ENCODE results near the gene SPINK2.

SPINK2 gene

GRCh38 chr4:56799824-56800756 lies 21.4 kb downstream of the SPINK2 start:
- peak; percentile 71 for DNase-seq (ENCODE audit: low read depth)

- no peak for DNase-seq (ENCODE audit: low read depth)
Measured at GRCh38 chr4:56799161-56799759, 22.2 kb downstream of the SPINK2 start.

GRCh38 chr4:56796211-56796610 lies 25.3 kb downstream of the SPINK2 start:
- DNase-seq (ENCODE audit: low read depth): no peak

GRCh38 chr4:56791316-56791715 lies 30.2 kb downstream of the SPINK2 start:
- no peak for DNase-seq (ENCODE audit: low read depth)

- DNase-seq (ENCODE audit: low read depth): no peak
Measured at GRCh38 chr4:56790691-56791091, 30.8 kb downstream of the SPINK2 start.

GRCh38 chr4:56788081-56788480 lies 33.4 kb downstream of the SPINK2 start:
- DNase-seq (ENCODE audit: low read depth): no peak

- DNase-seq (ENCODE audit: low read depth): no peak
Measured at GRCh38 chr4:56787380-56787779, 34.1 kb downstream of the SPINK2 start.

- DNase-seq (ENCODE audit: low read depth): no peak
Measured at GRCh38 chr4:56786955-56787354, 34.5 kb downstream of the SPINK2 start.

GRCh38 chr4:56783986-56784385 lies 37.5 kb downstream of the SPINK2 start:
- DNase-seq (ENCODE audit: low read depth): no peak

GRCh38 chr4:56782019-56782418 lies 39.5 kb downstream of the SPINK2 start:
- DNase-seq (ENCODE audit: low read depth): no peak

- no peak for DNase-seq (ENCODE audit: low read depth)
Measured at GRCh38 chr4:56773346-56773745, 48.2 kb downstream of the SPINK2 start.

- no peak for DNase-seq (ENCODE audit: low read depth)
Measured at GRCh38 chr4:56772134-56772533, 49.4 kb downstream of the SPINK2 start.

GRCh38 chr4:56768763-56769162 lies 52.7 kb downstream of the SPINK2 start:
- DNase-seq (ENCODE audit: low read depth): no peak

GRCh38 chr4:56768316-56768715 lies 53.2 kb downstream of the SPINK2 start:
- DNase-seq (ENCODE audit: low read depth): no peak

- no peak for DNase-seq (ENCODE audit: low read depth)
Measured at GRCh38 chr4:56767567-56767966, 53.9 kb downstream of the SPINK2 start.

GRCh38 chr4:56764775-56765174 lies 56.7 kb downstream of the SPINK2 start:
- no peak for DNase-seq (ENCODE audit: low read depth)

GRCh38 chr4:56764223-56764622 lies 57.3 kb downstream of the SPINK2 start:
- no peak for DNase-seq (ENCODE audit: low read depth)

- DNase-seq (ENCODE audit: low read depth): no peak
Measured at GRCh38 chr4:56762484-56763250, 58.8 kb downstream of the SPINK2 start.

- DNase-seq (ENCODE audit: low read depth): no peak
Measured at GRCh38 chr4:56760183-56760582, 61.3 kb downstream of the SPINK2 start.
